Measurements from ENCODE around the gene CBLL1.

The CBLL1 gene

DNA sequence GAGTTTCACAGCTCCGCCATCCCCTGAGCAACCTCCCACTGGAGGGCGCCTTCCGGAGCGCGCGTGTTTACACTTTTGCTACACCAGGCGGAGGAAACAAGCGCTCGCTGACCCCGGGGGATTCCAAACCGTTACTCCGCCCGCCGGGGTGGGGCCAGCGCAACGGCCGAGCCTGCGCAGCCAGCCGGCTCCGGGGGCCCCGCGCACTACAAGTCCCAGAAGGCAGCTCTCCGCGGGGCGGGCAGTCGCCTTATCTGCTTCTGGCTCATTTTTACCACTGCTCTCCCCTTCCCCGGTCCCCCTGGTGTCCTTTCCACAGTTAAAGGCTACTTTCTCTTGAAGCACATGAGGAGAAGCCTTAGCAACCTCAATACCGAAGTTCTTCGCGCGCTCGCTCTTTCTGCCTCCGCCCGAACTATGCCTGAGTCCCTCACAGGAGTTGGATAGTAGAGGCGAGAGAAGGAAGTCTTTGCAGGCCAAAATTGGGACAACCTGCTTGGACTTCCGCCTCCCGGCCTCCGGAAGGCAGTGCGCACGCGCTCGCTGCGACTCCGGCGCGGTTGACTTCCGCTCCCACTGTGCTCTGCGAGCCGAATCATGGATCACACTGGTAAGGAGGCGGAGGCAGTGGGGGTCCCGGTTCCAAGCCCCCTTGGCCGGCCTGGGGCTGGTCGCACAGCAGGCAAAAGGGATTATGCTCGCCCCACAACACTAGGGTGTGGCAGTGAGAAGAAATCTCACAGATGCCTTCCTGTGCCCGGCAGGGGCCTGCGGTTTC lies at the start of gene CBLL1:
Gene CBLL1 (plus strand): TSS at position 576 of the 778 bp plus-strand sequence. CDS start 22 bp downstream, at position 598.
- DNase-seq: peak; percentile 98

GRCh38 chr7:107694386-107694785 lies 49.6 kb upstream of the CBLL1 start:
- no peak for DNase-seq

DNA sequence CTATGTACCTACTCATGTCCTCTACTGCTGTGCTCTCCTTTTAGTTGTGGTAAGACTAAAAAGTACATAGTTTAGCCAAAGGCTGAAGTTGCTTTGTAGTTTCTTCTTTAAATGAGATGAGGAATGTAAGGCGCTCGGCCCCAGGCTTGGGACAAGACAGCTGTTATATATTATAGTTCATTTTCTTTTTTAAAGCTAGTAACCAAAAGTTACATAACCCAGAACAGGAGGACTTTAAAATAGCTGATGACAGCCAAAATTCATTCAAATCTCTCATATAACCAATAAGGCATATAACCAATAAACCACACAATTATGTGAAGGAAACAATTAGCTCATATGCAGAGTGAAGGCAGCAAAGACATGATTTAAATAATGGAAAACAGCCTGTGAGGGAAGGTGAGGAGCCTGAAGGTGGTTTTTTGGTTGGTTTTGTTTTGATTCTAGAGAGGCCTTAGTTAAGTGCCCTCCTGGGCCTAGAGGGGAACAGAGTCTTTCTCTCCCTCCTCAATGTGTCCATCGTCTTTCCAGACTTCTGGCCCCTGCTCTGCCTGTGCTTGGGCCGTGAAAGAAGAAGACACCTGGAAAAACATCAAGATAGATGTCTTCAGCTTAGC lies 47.5 kb upstream of the CBLL1 start:
- DNase-seq: no peak

DNA sequence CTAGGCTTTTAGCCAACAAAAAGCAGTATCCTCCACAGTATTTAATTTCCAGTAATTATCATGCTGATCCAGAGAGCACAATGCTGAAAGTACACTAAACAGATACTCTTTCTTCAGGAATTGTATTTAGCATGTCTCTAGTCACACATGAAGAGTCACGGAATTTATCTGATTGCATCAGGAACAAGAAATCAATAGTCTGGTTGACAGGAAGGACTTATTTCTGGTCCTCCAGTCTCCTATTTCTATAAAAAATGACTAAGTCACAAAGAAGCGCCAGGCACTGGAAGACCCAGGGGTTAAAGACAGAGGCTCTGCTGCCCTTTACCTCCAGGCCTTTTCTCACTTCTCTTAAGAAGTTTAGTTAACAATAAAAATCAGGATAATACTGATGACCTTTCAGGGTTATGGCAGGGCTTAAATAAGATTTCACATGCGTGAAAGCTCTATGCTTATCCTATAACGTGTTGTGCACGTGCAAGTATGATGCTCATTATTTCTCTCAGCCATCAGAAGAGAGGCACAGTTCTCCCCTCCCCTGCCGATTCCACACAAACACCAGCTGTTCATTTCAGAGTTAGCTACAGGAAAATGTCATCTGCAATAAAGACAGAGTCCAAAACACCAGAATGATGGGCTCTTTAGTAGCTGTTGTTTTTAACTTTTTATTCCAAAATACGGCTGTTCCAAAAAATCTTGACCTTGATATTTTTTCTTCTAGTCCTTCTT lies 46.5 kb upstream of the CBLL1 start:
- DNase-seq: no peak

DNA sequence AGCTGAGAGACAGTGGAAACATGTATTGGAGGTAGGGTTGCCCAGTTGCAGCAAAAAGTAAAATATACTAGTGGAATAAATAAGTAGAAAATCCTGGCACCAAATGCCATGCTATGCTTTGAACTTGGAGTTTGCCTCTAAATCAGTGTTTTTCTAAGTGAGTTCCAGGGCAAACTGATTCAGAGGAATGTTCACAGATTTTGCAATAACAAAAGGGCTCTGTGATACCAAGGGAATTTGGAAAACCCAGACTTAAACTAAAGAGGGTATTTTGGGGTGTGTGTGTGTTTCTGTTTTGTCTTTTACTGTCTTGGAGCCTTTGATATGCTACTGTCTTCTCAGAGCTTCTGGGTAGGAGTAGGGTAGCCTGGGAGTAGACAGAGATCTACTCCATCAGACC lies 43.4 kb upstream of the CBLL1 start:
- no peak for DNase-seq

- DNase-seq: no peak
These were observed 42.8 kb upstream of the CBLL1 start for GRCh38 chr7:107701191-107701590.

GRCh38 chr7:107703219-107703618 lies 40.7 kb upstream of the CBLL1 start:
- no peak for DNase-seq

- DNase-seq: no peak
These were observed 40.1 kb upstream of the CBLL1 start for GRCh38 chr7:107703872-107704271.

DNA sequence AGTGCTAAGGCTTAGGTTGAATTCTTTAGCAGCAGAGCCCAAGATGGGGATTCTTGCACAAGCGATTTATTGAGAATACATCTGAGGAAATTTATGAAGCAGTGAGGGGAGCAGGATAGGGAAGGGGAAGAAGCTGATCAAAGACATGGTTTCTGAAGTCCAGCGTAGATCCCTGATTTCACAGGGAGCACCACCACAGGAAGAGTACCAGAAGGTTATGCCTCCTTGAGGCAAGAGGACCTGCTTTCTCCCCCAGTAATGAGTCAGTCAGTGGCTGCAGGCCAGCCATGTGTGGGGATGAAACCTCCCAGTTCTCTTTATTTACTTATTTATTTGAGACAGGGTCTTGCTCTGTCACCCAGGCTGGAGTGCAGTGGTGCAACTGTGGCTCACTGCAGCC lies 35.0 kb upstream of the CBLL1 start:
- no peak for DNase-seq

- no peak for DNase-seq
These were observed 32.6 kb upstream of the CBLL1 start for GRCh38 chr7:107711301-107711700.

- DNase-seq: no peak
These were observed 31.9 kb upstream of the CBLL1 start for GRCh38 chr7:107712025-107712424.

GRCh38 chr7:107712896-107713295 lies 31.0 kb upstream of the CBLL1 start:
- no peak for DNase-seq

DNA sequence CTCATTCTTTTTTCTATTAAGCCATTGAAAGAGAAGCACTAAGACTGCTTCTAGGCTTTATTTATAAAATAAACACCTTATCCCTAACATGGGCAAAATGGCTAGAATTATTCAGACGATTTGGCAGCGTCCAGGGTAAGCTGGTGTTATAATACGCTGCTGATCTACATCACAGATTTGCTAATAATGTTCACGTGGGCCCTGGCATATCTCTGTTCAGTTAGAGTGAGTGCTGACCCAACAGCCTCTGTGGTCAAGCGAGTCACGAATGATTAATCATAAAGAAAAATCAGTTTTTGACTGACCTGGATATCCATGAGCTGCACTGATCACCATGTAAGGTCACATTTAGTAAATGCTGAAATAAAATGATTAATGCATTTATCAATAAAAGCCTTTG lies 28.4 kb upstream of the CBLL1 start:
- no peak for DNase-seq

GRCh38 chr7:107718456-107719193 lies 25.3 kb upstream of the CBLL1 start:
- no peak for DNase-seq

GRCh38 chr7:107721286-107721685 lies 22.7 kb upstream of the CBLL1 start:
- DNase-seq: no peak

DNA sequence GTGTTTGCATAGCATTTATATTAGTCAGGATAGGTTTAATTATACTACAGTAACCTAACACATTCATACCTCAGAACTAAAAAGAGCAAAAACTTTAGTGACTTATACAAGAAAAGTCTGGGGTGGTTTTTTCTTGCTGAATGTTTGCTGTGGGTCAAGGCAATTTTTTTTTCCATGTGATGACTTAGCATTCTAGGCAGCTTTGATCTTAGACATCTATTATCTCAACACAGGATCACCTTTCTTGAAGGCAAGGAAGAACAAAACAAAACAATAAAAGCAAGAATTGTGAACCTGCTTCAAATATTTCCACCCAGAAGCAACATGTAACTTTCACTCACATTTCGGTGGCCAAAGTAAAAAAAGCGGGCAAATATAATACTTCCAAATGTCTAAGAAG lies 20.7 kb upstream of the CBLL1 start:
- DNase-seq: no peak

DNA sequence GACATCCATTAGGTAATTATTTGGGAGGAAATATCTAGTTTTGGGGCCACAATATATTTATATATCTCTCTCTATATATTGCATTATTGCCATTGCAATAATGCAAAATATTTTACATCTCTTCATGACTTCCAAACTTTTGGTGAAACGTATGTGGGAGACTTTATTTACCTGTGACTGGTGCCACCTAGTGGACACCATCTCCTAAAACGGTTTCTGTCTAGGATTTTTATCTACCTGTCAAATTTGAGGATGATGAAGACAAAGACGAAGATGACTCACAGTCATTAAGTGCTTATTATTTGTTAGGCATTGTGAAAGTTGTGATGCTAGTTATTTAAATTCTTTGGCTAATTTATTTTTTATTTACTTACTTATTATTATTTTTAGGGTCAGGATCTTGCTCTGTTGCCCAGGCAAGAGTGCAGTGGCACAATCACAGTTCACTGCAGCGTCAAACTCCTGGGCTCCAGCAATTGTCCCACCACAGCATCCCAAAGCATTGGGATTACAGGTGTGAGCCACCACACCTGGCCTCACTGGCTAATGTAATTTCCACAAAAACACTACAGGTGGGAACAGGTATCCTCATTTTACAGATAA lies 18.7 kb upstream of the CBLL1 start:
- DNase-seq: peak; percentile 61

GRCh38 chr7:107726356-107727130 lies 17.4 kb upstream of the CBLL1 start:
- no peak for DNase-seq

DNA sequence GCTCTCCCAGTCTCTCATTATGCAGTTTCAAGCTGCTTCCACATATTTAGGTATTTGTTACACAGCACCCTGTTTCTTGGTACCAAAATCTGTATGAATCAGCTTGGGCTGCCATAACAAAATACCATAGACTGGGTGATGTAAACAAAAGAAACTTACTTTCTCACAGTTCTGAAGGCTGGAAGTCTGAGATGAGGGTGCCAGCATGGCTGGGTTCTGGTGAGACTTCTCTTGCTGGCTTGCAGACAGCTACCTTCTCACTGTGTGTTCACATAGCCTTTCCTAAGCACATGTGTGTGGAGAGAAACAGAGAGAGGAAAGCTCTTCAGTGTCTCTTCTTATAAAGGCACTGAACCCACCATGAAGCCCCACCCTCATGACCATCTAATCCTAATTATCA lies 15.7 kb upstream of the CBLL1 start:
- no peak for DNase-seq

DNA sequence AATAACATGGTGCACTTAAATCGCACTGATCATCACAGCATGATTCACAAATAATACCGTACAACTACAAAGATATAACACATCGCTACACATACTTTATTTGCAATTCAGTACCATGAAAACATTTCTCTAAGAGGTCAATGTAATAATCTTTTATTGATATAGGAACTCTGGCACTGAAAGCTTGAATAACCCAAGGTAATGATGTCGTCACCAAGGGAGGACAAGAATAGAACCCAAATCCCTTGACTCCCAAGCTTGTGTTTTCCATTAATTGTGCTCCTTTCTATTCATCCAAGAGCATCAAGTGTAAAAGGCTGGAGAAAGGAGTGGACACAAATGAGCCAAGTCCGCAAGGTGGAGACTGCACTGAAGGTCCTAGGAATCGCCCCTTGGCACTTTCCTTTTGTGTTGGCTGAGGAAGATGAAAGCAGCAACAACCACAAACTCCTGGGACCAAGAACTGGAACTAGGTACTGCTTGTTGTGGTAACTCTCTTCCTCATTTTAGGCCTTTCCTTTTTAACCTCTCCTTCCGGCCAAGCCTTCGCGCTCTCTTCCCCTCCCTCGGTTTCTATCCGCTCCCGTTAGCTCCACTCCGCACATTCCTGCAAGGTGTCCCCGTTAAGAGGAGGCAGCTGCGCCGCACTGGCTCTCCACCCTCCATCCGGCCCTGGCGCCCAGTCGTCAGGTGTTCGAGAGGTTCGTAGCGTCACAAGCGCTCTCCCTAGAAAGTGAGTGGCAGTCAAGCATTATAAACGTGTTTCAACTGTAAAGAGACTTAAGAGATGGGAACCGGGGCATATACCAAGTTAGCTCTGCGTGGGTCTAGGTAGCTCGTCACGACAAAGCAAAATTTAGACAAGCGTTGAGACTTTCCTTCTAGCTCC lies 1.0 kb upstream of the CBLL1 start:
- peak; percentile 75 for DNase-seq

DNA sequence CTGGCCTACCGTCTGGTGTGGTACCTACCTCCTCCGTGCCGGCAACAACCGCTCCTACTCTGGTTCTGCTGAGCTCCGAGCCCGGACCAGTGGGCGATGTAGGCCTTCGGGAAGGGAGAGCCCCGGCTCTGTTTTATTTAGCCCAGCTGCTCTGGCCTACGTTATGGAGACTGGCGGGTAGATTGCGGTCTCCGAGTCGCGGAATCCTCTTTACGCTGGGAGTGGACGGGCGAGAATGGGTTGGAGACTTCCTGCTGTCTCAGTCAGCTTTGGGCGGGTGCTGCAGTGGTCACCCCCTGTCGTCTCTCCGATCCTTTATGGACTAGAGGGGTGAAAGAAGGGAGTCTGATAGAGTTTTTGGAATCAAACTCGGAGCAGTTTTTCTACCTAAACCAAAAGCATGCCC lies 406 bp downstream of the CBLL1 start:
- no peak for DNase-seq
